Adrenal gland (tissue), 12 donors: ENCODE data around the gene GXYLT1. TPM values are rescaled to one million over a fixed set of nuclear protein-coding genes. Genes with fewer than 3 reads are reported as not detected.

ENCODE experiments used
- DNase-seq, 7 donors: peaks; one replicate each; pipeline ENCODE4 v3.0.0-alpha.2; 2019 to 2020
- H3K27ac ChIP-seq, 5 donors: fragments of 200-600 bp; sonication (generic) in 4 of 5; 1 replicate in 3 of 5; 2 replicates in 2 of 5; pipeline versions ENCODE4 v1.5.1 to v1.8.0; 2016 to 2020; ENCODE audit warnings: mild to moderate bottlenecking in 1 of 5
- H3K27me3 ChIP-seq: fragments of 200-600 bp; 2 replicates; pipeline ENCODE4 v1.8.0; 2021
- H3K36me3 ChIP-seq, 2 donors: fragments of 200-600 bp; replicated peaks in 1 of 2; 1 replicate in 1 of 2; 2 replicates in 1 of 2; pipeline versions ENCODE4 v1.5.1 to v1.8.0; 2018 to 2022
- H3K4me1 ChIP-seq, 2 donors: fragments of 200-600 bp; replicated peaks in 1 of 2; 1 replicate in 1 of 2; 2 replicates in 1 of 2; pipeline versions ENCODE4 v1.5.1 to v1.8.0; 2018 to 2021
- H3K4me3 ChIP-seq, 4 donors: fragments of 200-600 bp; sonication (generic) in 3 of 4; one replicate each; pipeline ENCODE4 v1.5.1; 2016 to 2018
- H3K9me3 ChIP-seq, 3 donors: fragments of 200-600 bp; sonication (generic) in 1 of 3; replicated peaks in 1 of 3; 1 replicate in 2 of 3; 2 replicates in 1 of 3; pipeline versions ENCODE4 v1.5.1 to v1.8.0; 2016 to 2021
- CTCF ChIP-seq, 6 experiments: fragments of 450-650 bp in 4 of 6; fragments of 200-600 bp in 2 of 6; sonication (generic) in 1 of 6; IDR thresholded peaks; 1 replicate in 5 of 6; 2 replicates in 1 of 6; pipeline versions ENCODE4 v1.5.1 to v1.8.0; 2016 to 2021; ENCODE audit warnings: antibody characterized with exemption in 6 of 6, mild to moderate bottlenecking in 2 of 6, moderate library complexity in 1 of 6
- POLR2A ChIP-seq, 2 donors: fragments of 450-650 bp; IDR thresholded peaks; one replicate each; pipeline ENCODE4 v1.6.1; 2017; ENCODE audit warnings: antibody characterized with exemption in 2 of 2, mild to moderate bottlenecking in 2 of 2, moderate library complexity in 1 of 2
- WGBS, 4 donors: extraction: QIAGEN DNeasy Blood & Tissue Kit in 2 of 4; methylation state at CpG; one replicate each; pipeline versions ENCODE4 v1.1.5 to v1.1.7; 2013 to 2017; 5-methylcytosine and 5-hydroxymethylcytosine counted together
- intact Hi-C, 2 donors: fragments of 100-400 bp; cut with DNase I; formaldehyde crosslinking; loops; one replicate each; pipeline versions ENCODE4 v1.14.1 to v1.15.0; 2022 to 2023
- polyA plus RNA-seq, 3 donors: library from polyadenylated mRNA; stranded (reverse); fragments of 200-250 nt in 2 of 3; fragments of 350-450 nt in 1 of 3; fragmentation: Illumina TruSeq in 1 of 3; extraction: RNeasy Lipid Tissue Mini Kit (QIAGEN cat#74804) in 1 of 3; gene quantifications; one replicate each; pipeline ENCODE4 v1.2.3, GENCODE V29; 2013 to 2014
- total RNA-seq, 9 donors: library from RNA; depleted of rRNA in 4 of 9; stranded (reverse); fragments of >200 nt in 4 of 9; fragments of 120-200 nt in 1 of 9; fragmentation: NEBNext Ultra II Directional in 1 of 9; extraction: Animal tissue kit (Norgen Biotek cat#: 25700) in 1 of 9; gene quantifications; one replicate each; pipeline versions ENCODE4 v1.1.0 to v1.2.4, GENCODE V29; 2013 to 2023
- donor health status: healthy with polysubstance abuse.
- donor health status: Bipolar disorder and iron deficiency.
- donor health status: DM: yes; HTN: yes; CAD: no.
- donor health status: DM: no; HTN: no; CAD: no.
- donor health status: DM: no; HTN: no; CAD: no.
- donor health status: DM: yes; HTN: yes; CAD: no.

The GXYLT1 gene
- total and polyA plus RNA-seq, 12 donors, result 1.6 to 16.0 (median 9.7) TPM

- H3K27me3 ChIP-seq, result no peaks in the 10 kb centered on the region
- WGBS, 4 donors, result 85 to 92% (median 92%) methylated on average over 2 of the region's 2 CpGs
Observed at GRCh38 chr12:42091769-42092168, 52.9 kb downstream of the GXYLT1 start.

GRCh38 chr12:42090899-42091298, 53.8 kb downstream of the GXYLT1 start:
- TF ChIP-seq CTCF (IDR thresholded peaks at IDR 0.05), result no peak
- no peak for TF ChIP-seq POLR2A (IDR thresholded peaks at IDR 0.05)
- Histone ChIP-seq H3K27ac (no peak overlapping the region), H3K36me3 (no peaks in the 10 kb centered on the region), H3K4me1 (peaks cover 0 to 14% of the 10 kb centered on the region in 2 donors), H3K27me3 (no peaks in the 10 kb centered on the region), H3K9me3 (no peaks in the 10 kb centered on the region), H3K4me3 (no peak overlapping the region)
- no peak for DNase-seq
- intact Hi-C loops, result no loop called here

More at GRCh38 chr12:42091769-42092168, 52.9 kb downstream of the GXYLT1 start:
- H3K4me1 ChIP-seq, result peaks cover 0 to 16% of the 10 kb centered on the region in 2 donors
- no peak for DNase-seq
- no peak overlapping the region for H3K4me3 ChIP-seq
- no peaks in the 10 kb centered on the region for H3K9me3 ChIP-seq
- TF ChIP-seq CTCF (IDR thresholded peaks at IDR 0.05), result no peak
- TF ChIP-seq POLR2A (IDR thresholded peaks at IDR 0.05), result no peak
- H3K36me3 ChIP-seq, result no peaks in the 10 kb centered on the region
- no peak overlapping the region for H3K27ac ChIP-seq
- intact Hi-C loops, result no loop called here

GRCh38 chr12:42086031-42086430, 58.6 kb downstream of the GXYLT1 start:
- Histone ChIP-seq H3K27me3 (no peaks in the 10 kb centered on the region), H3K4me1 (peaks cover 0 to 9% of the 10 kb centered on the region in 2 donors), H3K9me3 (no peaks in the 10 kb centered on the region), H3K4me3 (no peak overlapping the region), H3K27ac (no peak overlapping the region), H3K36me3 (no peaks in the 10 kb centered on the region)
- intact Hi-C loops, result no loop called here
- TF ChIP-seq POLR2A (IDR thresholded peaks at IDR 0.05) (no peak), CTCF (IDR thresholded peaks at IDR 0.05) (no peak)
- no peak for DNase-seq
- 44 to 60% (median 49%) methylated on average over 2 of the region's 2 CpGs for WGBS, 4 donors

- Histone ChIP-seq H3K36me3 (no peaks in the 10 kb centered on the region), H3K27ac (no peak overlapping the region), H3K27me3 (no peaks in the 10 kb centered on the region), H3K4me1 (peaks cover 0 to 5% of the 10 kb centered on the region in 2 donors), H3K9me3 (no peaks in the 10 kb centered on the region), H3K4me3 (no peak overlapping the region)
- TF ChIP-seq CTCF (IDR thresholded peaks at IDR 0.05), result no peak
- no peak for TF ChIP-seq POLR2A (IDR thresholded peaks at IDR 0.05)
- 49 to 72% (median 60%) methylated on average over 3 of the region's 3 CpGs for WGBS, 4 donors
- DNase-seq, result no peak
- intact Hi-C loops, result no loop called here
Observed at GRCh38 chr12:42085594-42085993, 59.1 kb downstream of the GXYLT1 start.
